Skeletal muscle cell (primary cell): ENCODE measurements around the gene ANXA6.

Experiments used
- DNase-seq: peaks from one replicate; pipeline ENCODE4 v3.0.0-alpha.2; 2010; ENCODE audit warnings: low read depth
- H3K4me3 ChIP-seq: 2 replicates; pipeline ENCODE4 v1.5.1; 2011; ENCODE audit warnings: low read depth, mild to moderate bottlenecking, control low read depth, low read length, moderate library complexity

The ANXA6 gene

GRCh38 chr5:151108566-151108965 lies 49.0 kb downstream of the ANXA6 start:
- no peak for DNase-seq
- no peak overlapping the region for H3K4me3 ChIP-seq

GRCh38 chr5:151107738-151108520 lies 49.6 kb downstream of the ANXA6 start:
- no peak for DNase-seq
- H3K4me3 ChIP-seq: no peak overlapping the region

GRCh38 chr5:151107084-151107483 lies 50.5 kb downstream of the ANXA6 start:
- DNase-seq: no peak
- H3K4me3 ChIP-seq: no peak overlapping the region

- DNase-seq: no peak
- no peak overlapping the region for H3K4me3 ChIP-seq
Measured at GRCh38 chr5:151106509-151106908, 51.1 kb downstream of the ANXA6 start.

- DNase-seq: no peak
- no peak overlapping the region for H3K4me3 ChIP-seq
Measured at GRCh38 chr5:151106043-151106442, 51.5 kb downstream of the ANXA6 start.

GRCh38 chr5:151105561-151105960 lies 52.0 kb downstream of the ANXA6 start:
- no peak for DNase-seq
- no peak overlapping the region for H3K4me3 ChIP-seq

GRCh38 chr5:151104795-151105194 lies 52.8 kb downstream of the ANXA6 start:
- no peak for DNase-seq
- H3K4me3 ChIP-seq: no peak overlapping the region

GRCh38 chr5:151101746-151102145 lies 55.8 kb downstream of the ANXA6 start:
- no peak overlapping the region for H3K4me3 ChIP-seq
- DNase-seq: no peak

GRCh38 chr5:151101151-151101550 lies 56.4 kb downstream of the ANXA6 start:
- DNase-seq: no peak
- H3K4me3 ChIP-seq: no peak overlapping the region

GRCh38 chr5:151100681-151101080 lies 56.9 kb downstream of the ANXA6 start:
- no peak for DNase-seq
- no peak overlapping the region for H3K4me3 ChIP-seq

- DNase-seq: no peak
- H3K4me3 ChIP-seq: no peak overlapping the region
Measured at GRCh38 chr5:151098768-151099121, 58.8 kb downstream of the ANXA6 start.

GRCh38 chr5:151097820-151098767 lies 59.5 kb downstream of the ANXA6 start:
- no peak overlapping the region for H3K4me3 ChIP-seq
- no peak for DNase-seq

- DNase-seq: no peak
- H3K4me3 ChIP-seq: no peak overlapping the region
Measured at GRCh38 chr5:151097061-151097460, 60.5 kb downstream of the ANXA6 start.

- H3K4me3 ChIP-seq: no peak overlapping the region
- no peak for DNase-seq
Measured at GRCh38 chr5:151096001-151096373, 61.6 kb downstream of the ANXA6 start.

GRCh38 chr5:151095341-151096000 lies 62.1 kb downstream of the ANXA6 start:
- DNase-seq: no peak
- H3K4me3 ChIP-seq: no peak overlapping the region

- H3K4me3 ChIP-seq: no peak overlapping the region
- DNase-seq: no peak
Measured at GRCh38 chr5:151094852-151095245, 62.7 kb downstream of the ANXA6 start.

- H3K4me3 ChIP-seq: no peak overlapping the region
- no peak for DNase-seq
Measured at GRCh38 chr5:151094030-151094851, 63.3 kb downstream of the ANXA6 start.

GRCh38 chr5:151093476-151093889 lies 64.1 kb downstream of the ANXA6 start:
- peak; percentile 93 for DNase-seq
- no peak overlapping the region for H3K4me3 ChIP-seq

GRCh38 chr5:151092762-151093161 lies 64.8 kb downstream of the ANXA6 start:
- no peak overlapping the region for H3K4me3 ChIP-seq
- DNase-seq: peak; percentile 69
